ENCODE results near the gene DNAJC27.
"Not testable (repeated sequence)": the region's sequence is repeated elsewhere in the genome, so short reads cannot be mapped to it uniquely, and the experiment has no call there.

The DNAJC27 gene

GRCh38 chr2:24971536-24972314, at the start of gene DNAJC27:
Gene DNAJC27, minus strand, starts transcription at chr2:24971955. Its CDS starts 51 bp downstream, at chr2:24971904.
- H3K4me3 ChIP-seq (ENCODE audit: low read length, poor library complexity, severe bottlenecking) = peak within 1 kb of the TSS; percentile 97
- H2AFZ ChIP-seq (ENCODE audit: low read length) = peak within 1 kb of the TSS; percentile 93

GRCh38 chr2:25018681-25019080, 46.9 kb upstream of the DNAJC27 start:
- no peaks in the 10 kb centered on the region for H3K9me3 ChIP-seq (ENCODE audit: insufficient read depth, low read depth, low read length)
- H3K4me3 ChIP-seq (ENCODE audit: low read length, poor library complexity, severe bottlenecking) = no peak overlapping the region
- H3K27me3 ChIP-seq (ENCODE audit: insufficient read depth, low read length, poor library complexity, severe bottlenecking) = no peaks in the 10 kb centered on the region
- H3K36me3 ChIP-seq (ENCODE audit: insufficient read depth, low read length) = no peaks in the 10 kb centered on the region
- no peak overlapping the region for H3K4me2 ChIP-seq (ENCODE audit: low read depth, low read length, poor library complexity, severe bottlenecking)
- no peaks in the 10 kb centered on the region for H3K4me1 ChIP-seq (ENCODE audit: insufficient read depth, low read length, poor library complexity, severe bottlenecking)
- no peak overlapping the region for H3K9ac ChIP-seq (ENCODE audit: low read depth, low read length, poor library complexity, severe bottlenecking)
- no peaks in the 10 kb centered on the region for H3K79me2 ChIP-seq (ENCODE audit: insufficient read depth, low read length)
- no peaks in the 10 kb centered on the region for H3F3A ChIP-seq (ENCODE audit: low read depth)
- no peak overlapping the region for H2AFZ ChIP-seq (ENCODE audit: low read length)
- TF ChIP-seq CTCF (conservative IDR thresholded peaks at IDR 0.05; ENCODE audit: low read length) (no peak), EZH2phosphoT487 (IDR thresholded peaks at IDR 0.05; ENCODE audit: borderline replicate concordance) (no peak)
- H4K20me1 ChIP-seq (ENCODE audit: insufficient read depth, low read length, poor library complexity, severe bottlenecking) = no peaks in the 10 kb centered on the region
- no peaks in the 10 kb centered on the region for H3K9me2 ChIP-seq (replicated peaks; ENCODE audit: low read depth, low read length)

More at GRCh38 chr2:24971536-24972314, at the start of gene DNAJC27:
- Histone ChIP-seq H3K9me2 (replicated peaks; ENCODE audit: low read depth, low read length) (no peaks in the 10 kb centered on the region), H3K36me3 (ENCODE audit: insufficient read depth, low read length) (peaks cover 3% of the 10 kb centered on the region; the same call in 1 of the 2 replicates), H3F3A (ENCODE audit: low read depth) (no peaks in the 10 kb centered on the region), H4K20me1 (ENCODE audit: insufficient read depth, low read length, poor library complexity, severe bottlenecking) (no peaks in the 10 kb centered on the region), H3K9me3 (ENCODE audit: insufficient read depth, low read depth, low read length) (no peaks in the 10 kb centered on the region), H3K79me2 (ENCODE audit: insufficient read depth, low read length) (peaks cover 46% of the 10 kb centered on the region), H3K4me2 (ENCODE audit: low read depth, low read length, poor library complexity, severe bottlenecking) (peak within 1 kb of the TSS; percentile 87), H3K4me1 (ENCODE audit: insufficient read depth, low read length, poor library complexity, severe bottlenecking) (peaks cover 18% of the 10 kb centered on the region), H3K9ac (ENCODE audit: low read depth, low read length, poor library complexity, severe bottlenecking) (peak within 1 kb of the TSS; percentile 96), H3K27me3 (ENCODE audit: insufficient read depth, low read length, poor library complexity, severe bottlenecking) (no peaks in the 10 kb centered on the region)
- no peak for TF ChIP-seq CTCF (conservative IDR thresholded peaks at IDR 0.05; ENCODE audit: low read length)
- no peak for TF ChIP-seq EZH2phosphoT487 (IDR thresholded peaks at IDR 0.05; ENCODE audit: borderline replicate concordance)

GRCh38 chr2:25014631-25015030, 42.9 kb upstream of the DNAJC27 start:
- no peaks in the 10 kb centered on the region for H3K9me2 ChIP-seq (replicated peaks; ENCODE audit: low read depth, low read length)
- H3K4me1 ChIP-seq (ENCODE audit: insufficient read depth, low read length, poor library complexity, severe bottlenecking) = no peaks in the 10 kb centered on the region
- no peaks in the 10 kb centered on the region for H3K9me3 ChIP-seq (ENCODE audit: insufficient read depth, low read depth, low read length)
- H3K79me2 ChIP-seq (ENCODE audit: insufficient read depth, low read length) = no peaks in the 10 kb centered on the region
- H4K20me1 ChIP-seq (ENCODE audit: insufficient read depth, low read length, poor library complexity, severe bottlenecking) = no peaks in the 10 kb centered on the region
- H3K36me3 ChIP-seq (ENCODE audit: insufficient read depth, low read length) = no peaks in the 10 kb centered on the region
- no peak overlapping the region for H2AFZ ChIP-seq (ENCODE audit: low read length)
- no peak overlapping the region for H3K4me3 ChIP-seq (ENCODE audit: low read length, poor library complexity, severe bottlenecking)
- no peaks in the 10 kb centered on the region for H3K27me3 ChIP-seq (ENCODE audit: insufficient read depth, low read length, poor library complexity, severe bottlenecking)
- no peak for TF ChIP-seq EZH2phosphoT487 (IDR thresholded peaks at IDR 0.05; ENCODE audit: borderline replicate concordance)
- no peak for TF ChIP-seq CTCF (conservative IDR thresholded peaks at IDR 0.05; ENCODE audit: low read length)
- H3K4me2 ChIP-seq (ENCODE audit: low read depth, low read length, poor library complexity, severe bottlenecking) = no peak overlapping the region
- H3K9ac ChIP-seq (ENCODE audit: low read depth, low read length, poor library complexity, severe bottlenecking) = no peak overlapping the region
- H3F3A ChIP-seq (ENCODE audit: low read depth) = no peaks in the 10 kb centered on the region

GRCh38 chr2:25011342-25011741, 39.6 kb upstream of the DNAJC27 start:
- not testable (repeated sequence) for H3K4me1 ChIP-seq (ENCODE audit: insufficient read depth, low read length, poor library complexity, severe bottlenecking); H3K9ac ChIP-seq (ENCODE audit: low read depth, low read length, poor library complexity, severe bottlenecking); H4K20me1 ChIP-seq (ENCODE audit: insufficient read depth, low read length, poor library complexity, severe bottlenecking); H3K36me3 ChIP-seq (ENCODE audit: insufficient read depth, low read length); H3K4me3 ChIP-seq (ENCODE audit: low read length, poor library complexity, severe bottlenecking); H3K9me2 ChIP-seq (replicated peaks; ENCODE audit: low read depth, low read length); H3K79me2 ChIP-seq (ENCODE audit: insufficient read depth, low read length); H3F3A ChIP-seq (ENCODE audit: low read depth); H3K9me3 ChIP-seq (ENCODE audit: insufficient read depth, low read depth, low read length); H3K27me3 ChIP-seq (ENCODE audit: insufficient read depth, low read length, poor library complexity, severe bottlenecking); H3K4me2 ChIP-seq (ENCODE audit: low read depth, low read length, poor library complexity, severe bottlenecking); H2AFZ ChIP-seq (ENCODE audit: low read length)
